HepG2 (cell line): Measurements from ENCODE around the gene BRAF. TPM values are rescaled to one million over a fixed set of nuclear protein-coding genes. Genes with fewer than 3 reads are reported as not detected.
"Not testable (repeated sequence)": the region's sequence is repeated elsewhere in the genome, so short reads cannot be mapped to it uniquely, and the experiment has no call there.

Experiments
- ATAC-seq: fragments of 200-7000 bp; cut with Tn5 transposase; 3 replicates; pipeline ENCODE4 v1.9.1; 2020; ENCODE audit warnings: mild to moderate bottlenecking, moderate library complexity
- BruUV-seq: library from RNA; stranded (reverse); fragments of 400-500 nt; replicated peaks from 2 replicates; lab custom pipeline; 2021; lab: Mats Ljungman, UMichigan
- CTCF ChIA-PET: fragments of 300-600 bp; formaldehyde crosslinking; extraction: SDS; loops from one replicate; lab custom pipeline; 2021; ENCODE audit warnings: low total read pairs, inconsistent platforms, low intra/inter-chr PET ratio; lab: Yijun Ruan, JAX
- POLR2A ChIA-PET: fragments of 350-600 bp; sonication (Branson Sonifier 250); formaldehyde crosslinking; loops from one replicate; lab custom pipeline; 2020; ENCODE audit warnings: antibody characterized with exemption, inconsistent platforms; lab: Yijun Ruan, JAX
- DNase-seq: peaks from one replicate; pipeline ENCODE4 v3.0.0-alpha.2; 2015; ENCODE audit warnings: low spot score
- FAIRE-seq: peaks from 3 replicates; lab custom pipeline; 2011; peaks lifted over from hg19 to GRCh38; lab: Jason Lieb, UNC
- H2AFZ ChIP-seq: one replicate; pipeline ENCODE4 v1.6.1; 2011; ENCODE audit warnings: low read length, inconsistent platforms
- H3K27ac ChIP-seq: fragments of 300-600 bp; 3 replicates; pipeline ENCODE4 v1.8.0; 2011; ENCODE audit warnings: mixed run types, mild to moderate bottlenecking, mixed read lengths, low read length, inconsistent platforms; ENCODE audit not compliant: insufficient read depth; ENCODE audit errors: extremely low read length
- H3K27me3 ChIP-seq, 2 experiments: fragments of 200-600 bp in 1 of 2; 2 replicates in 1 of 2; 3 replicates in 1 of 2; pipeline versions ENCODE4 v1.6.0 to v1.8.0; 2011; ENCODE audit warnings: low read length in 2 of 2, mild to moderate bottlenecking in 2 of 2, moderate library complexity in 2 of 2, inconsistent platforms in 1 of 2; ENCODE audit not compliant: insufficient read depth in 2 of 2, control insufficient read depth in 1 of 2
- H3K36me3 ChIP-seq, 2 experiments: fragments of 200-600 bp in 1 of 2; replicated peaks in 1 of 2; 2 replicates in 1 of 2; 3 replicates in 1 of 2; pipeline versions ENCODE4 v1.5.1 to v1.8.0; 2011; ENCODE audit warnings: low read length in 2 of 2, inconsistent platforms in 1 of 2; ENCODE audit not compliant: insufficient read depth in 2 of 2, control insufficient read depth in 1 of 2
- H3K4me1 ChIP-seq: 2 replicates; pipeline ENCODE4 v1.5.1; 2012; ENCODE audit warnings: low read length, inconsistent platforms; ENCODE audit not compliant: insufficient read depth
- H3K4me2 ChIP-seq: 2 replicates; pipeline ENCODE4 v1.6.0; 2011; ENCODE audit warnings: low read depth, low read length, inconsistent platforms
- H3K4me3 ChIP-seq, 3 experiments: fragments of 200-600 bp in 1 of 3; sonication (generic), shearing (Covaris generic) in 1 of 3; replicated peaks in 1 of 3; 2 replicates each; pipeline ENCODE4 v1.5.1; 2011 to 2016; ENCODE audit warnings: low read length in 3 of 3, inconsistent platforms in 2 of 3, low read depth in 2 of 3, mild to moderate bottlenecking in 2 of 3, control low read depth in 1 of 3, mixed read lengths in 1 of 3; ENCODE audit not compliant: insufficient read depth in 1 of 3
- H3K79me2 ChIP-seq: one replicate; pipeline ENCODE4 v1.6.1; 2011; ENCODE audit warnings: low read length, inconsistent platforms; ENCODE audit not compliant: insufficient read depth
- H3K9ac ChIP-seq: 2 replicates; pipeline ENCODE4 v1.6.0; 2011; ENCODE audit warnings: mild to moderate bottlenecking, low read depth, low read length, inconsistent platforms; ENCODE audit not compliant: insufficient read depth
- H3K9me3 ChIP-seq: 2 replicates; pipeline ENCODE4 v1.5.1; 2012; ENCODE audit warnings: mild to moderate bottlenecking, low read length
- H4K20me1 ChIP-seq: 2 replicates; pipeline ENCODE4 v1.6.0; 2011; ENCODE audit warnings: inconsistent platforms, mild to moderate bottlenecking, low read length, moderate library complexity; ENCODE audit not compliant: insufficient read depth
- ZSCAN22 ChIP-seq: sonication (generic); formaldehyde crosslinking; IDR thresholded peaks from 2 replicates; pipeline ENCODE4 v1.4.0; 2020; ENCODE audit warnings: mild to moderate bottlenecking, missing genetic modification reagents
- WGBS: methylation state at CpG from one replicate; pipeline ENCODE4 v1.1.6; 2017; ENCODE audit warnings: low lambda C conversion rate; 5-methylcytosine and 5-hydroxymethylcytosine counted together
- in situ Hi-C: cut with HindIII; loops from 2 replicates; pipeline ENCODE4 v1.10.0; 2017; ENCODE audit warnings: low pct_unique_long_range_greater_than_20kb; ENCODE audit not compliant: extremely low pct_ligation_motif_present
- intact Hi-C: fragments of 100-400 bp; cut with micrococcal nuclease; formaldehyde crosslinking; loops from one replicate; pipeline ENCODE4 v1.10.0; 2022; ENCODE audit not compliant: unreplicated experiment
- polyA plus RNA-seq, 8 experiments: library from polyadenylated mRNA; depleted of rRNA in 3 of 8; stranded (reverse) in 7 of 8; unstranded in 1 of 8; fragments of >200 nt; fragmentation: Illumina TruSeq in 4 of 8; extraction: Trizol in 4 of 8; gene quantifications; 2 replicates each; pipeline versions ENCODE4 v1.2.1 to v1.2.3, GENCODE V29; 2011 to 2016; ENCODE audit warnings: low read depth in 4 of 8, missing spikeins in 1 of 8, mixed read lengths in 1 of 8; ENCODE audit not compliant: insufficient read depth in 1 of 8
- total RNA-seq, 5 experiments: library from RNA; depleted of rRNA; stranded (reverse); fragments of >200 nt; fragmentation: Illumina TruSeq; extraction: Trizol; gene quantifications; 2 replicates each; pipeline ENCODE4 v1.2.3, GENCODE V29; 2016; ENCODE audit warnings: low read depth in 1 of 5

BRAF gene
- total and polyA plus RNA-seq, 2 of the 13 experiments (the other 11 are each of a cell fraction or from before 2014, with no cell fraction given): 12.5 to 13.4 TPM

GRCh38 chr7:140883378-140883777, 41.4 kb downstream of the BRAF start:
- H3K36me3 ChIP-seq: no peaks in the 10 kb centered on the region
- no peak overlapping the region for H3K4me3 ChIP-seq
- H2AFZ ChIP-seq: no peak overlapping the region
- ChIA-PET POLR2A (no interaction called here), CTCF (no interaction called here)
- H3K9ac ChIP-seq: no peak overlapping the region
- DNase-seq (no peak), ATAC-seq (no peak), FAIRE-seq (no peak)
- no peaks in the 10 kb centered on the region for H4K20me1 ChIP-seq
- H3K9me3 ChIP-seq: 0 out of 2 replicates have a peak, but pooled peaks cover under 1% of the 10 kb centered on the region
- intact Hi-C loops (loop anchor here (5.0 kb wide), 1 partner anchor 39 kb away; the partner anchor contains the start of gene BRAF), in situ Hi-C loops (no loop called here)
- H3K4me2 ChIP-seq: no peak overlapping the region
- 97% methylated on average over 1 of the region's 1 CpG for WGBS
- H3K4me1 ChIP-seq: peaks cover 8% of the 10 kb centered on the region; the same call in 1 of the 2 replicates
- no peaks in the 10 kb centered on the region for H3K27me3 ChIP-seq
- no peak for TF ChIP-seq ZSCAN22 (CRISPR knock-in tag)
- H3K79me2 ChIP-seq: peaks cover 23% of the 10 kb centered on the region
- H3K27ac ChIP-seq: no peak overlapping the region
- no TSS peak for BruUV-seq

GRCh38 chr7:140882834-140883233, 41.9 kb downstream of the BRAF start:
- POLR2A ChIA-PET, FAIRE-seq, ATAC-seq, H3K4me1 ChIP-seq, CTCF ChIA-PET, H4K20me1 ChIP-seq, BruUV-seq, H3K27me3 ChIP-seq, H3K9me3 ChIP-seq, H3K4me3 ChIP-seq, H3K27ac ChIP-seq, H2AFZ ChIP-seq, in situ Hi-C loops, H3K36me3 ChIP-seq, H3K4me2 ChIP-seq, DNase-seq, H3K9ac ChIP-seq: not testable (repeated sequence)
- WGBS: 93% methylated on average over 2 of the region's 2 CpGs
- H3K79me2 ChIP-seq: peaks cover 26% of the 10 kb centered on the region
- intact Hi-C loops: loop anchor here (5.0 kb wide), 1 partner anchor 39 kb away; the partner anchor contains the start of gene BRAF
